ENCODE data around the gene COLEC12.
A peak's percentile ranks its signal among the peaks of the same experiment; 100 is the strongest.

COLEC12 gene

GRCh38 chr18:500632-501405 lies at the start of gene COLEC12:
Gene COLEC12 (minus strand): TSS chr18:500701. CDS start chr18:500514, 187 bp downstream.
- Histone ChIP-seq H3K36me3 (ENCODE audit: insufficient read depth, low read length) (no peaks in the 10 kb centered on the region), H3K27ac (ENCODE audit: low read depth, low read length) (no peak within 1 kb of the TSS), H3K4me1 (ENCODE audit: insufficient read depth, low read length) (peaks cover 15% of the 10 kb centered on the region), H3K9ac (ENCODE audit: low read length) (peak within 1 kb of the TSS; percentile 49), H3K9me3 (ENCODE audit: low read length) (no peaks in the 10 kb centered on the region), H3K27me3 (ENCODE audit: control insufficient read depth in 1 of 2, insufficient read depth in 2 of 2, low read length in 2 of 2) (peaks cover 0 to 17% of the 10 kb centered on the region in 2 donors), H3K4me3 (ENCODE audit: low read depth in 1 of 2, low read length in 2 of 2) (peak within 1 kb of the TSS; percentile 38 to 82)

- H3K27ac ChIP-seq (ENCODE audit: low read depth, low read length): no peak overlapping the region
- H3K9ac ChIP-seq (ENCODE audit: low read length): no peak overlapping the region
- H3K4me3 ChIP-seq (ENCODE audit: low read depth in 1 of 2, low read length in 2 of 2): no peak overlapping the region
- no peaks in the 10 kb centered on the region for H3K36me3 ChIP-seq (ENCODE audit: insufficient read depth, low read length)
- H3K27me3 ChIP-seq (ENCODE audit: control insufficient read depth in 1 of 2, insufficient read depth in 2 of 2, low read length in 2 of 2): no peaks in the 10 kb centered on the region
- no peaks in the 10 kb centered on the region for H3K9me3 ChIP-seq (ENCODE audit: low read length)
- H3K4me1 ChIP-seq (ENCODE audit: insufficient read depth, low read length): no peaks in the 10 kb centered on the region
Measured at GRCh38 chr18:549967-550366, 49.5 kb upstream of the COLEC12 start.

- H3K4me3 ChIP-seq (ENCODE audit: low read depth in 1 of 2, low read length in 2 of 2): no peak overlapping the region
- no peak overlapping the region for H3K27ac ChIP-seq (ENCODE audit: low read depth, low read length)
- no peaks in the 10 kb centered on the region for H3K36me3 ChIP-seq (ENCODE audit: insufficient read depth, low read length)
- no peak overlapping the region for H3K9ac ChIP-seq (ENCODE audit: low read length)
- no peaks in the 10 kb centered on the region for H3K4me1 ChIP-seq (ENCODE audit: insufficient read depth, low read length)
- no peaks in the 10 kb centered on the region for H3K9me3 ChIP-seq (ENCODE audit: low read length)
- H3K27me3 ChIP-seq (ENCODE audit: control insufficient read depth in 1 of 2, insufficient read depth in 2 of 2, low read length in 2 of 2): no peaks in the 10 kb centered on the region
Measured at GRCh38 chr18:543447-544078, 43.1 kb upstream of the COLEC12 start.

- H3K9ac ChIP-seq (ENCODE audit: low read length): no peak overlapping the region
- no peaks in the 10 kb centered on the region for H3K36me3 ChIP-seq (ENCODE audit: insufficient read depth, low read length)
- H3K4me3 ChIP-seq (ENCODE audit: low read depth in 1 of 2, low read length in 2 of 2): no peak overlapping the region
- H3K27ac ChIP-seq (ENCODE audit: low read depth, low read length): no peak overlapping the region
- no peaks in the 10 kb centered on the region for H3K27me3 ChIP-seq (ENCODE audit: control insufficient read depth in 1 of 2, insufficient read depth in 2 of 2, low read length in 2 of 2)
- no peaks in the 10 kb centered on the region for H3K4me1 ChIP-seq (ENCODE audit: insufficient read depth, low read length)
- H3K9me3 ChIP-seq (ENCODE audit: low read length): no peaks in the 10 kb centered on the region
Measured at GRCh38 chr18:533995-534601, 33.6 kb upstream of the COLEC12 start.

- Histone ChIP-seq H3K27ac (ENCODE audit: low read depth, low read length) (no peak overlapping the region), H3K36me3 (ENCODE audit: insufficient read depth, low read length) (no peaks in the 10 kb centered on the region), H3K4me1 (ENCODE audit: insufficient read depth, low read length) (no peaks in the 10 kb centered on the region), H3K27me3 (ENCODE audit: control insufficient read depth in 1 of 2, insufficient read depth in 2 of 2, low read length in 2 of 2) (no peaks in the 10 kb centered on the region), H3K9me3 (ENCODE audit: low read length) (no peaks in the 10 kb centered on the region), H3K4me3 (ENCODE audit: low read depth in 1 of 2, low read length in 2 of 2) (no peak overlapping the region), H3K9ac (ENCODE audit: low read length) (no peak overlapping the region)
Measured at GRCh38 chr18:532632-533031, 32.1 kb upstream of the COLEC12 start.

GRCh38 chr18:532018-532417 lies 31.5 kb upstream of the COLEC12 start:
- H3K9me3 ChIP-seq (ENCODE audit: low read length): no peaks in the 10 kb centered on the region
- H3K9ac ChIP-seq (ENCODE audit: low read length): no peak overlapping the region
- no peaks in the 10 kb centered on the region for H3K27me3 ChIP-seq (ENCODE audit: control insufficient read depth in 1 of 2, insufficient read depth in 2 of 2, low read length in 2 of 2)
- H3K4me3 ChIP-seq (ENCODE audit: low read depth in 1 of 2, low read length in 2 of 2): no peak overlapping the region
- H3K36me3 ChIP-seq (ENCODE audit: insufficient read depth, low read length): no peaks in the 10 kb centered on the region
- H3K4me1 ChIP-seq (ENCODE audit: insufficient read depth, low read length): no peaks in the 10 kb centered on the region
- H3K27ac ChIP-seq (ENCODE audit: low read depth, low read length): no peak overlapping the region

- H3K36me3 ChIP-seq (ENCODE audit: insufficient read depth, low read length): no peaks in the 10 kb centered on the region
- no peak overlapping the region for H3K9ac ChIP-seq (ENCODE audit: low read length)
- no peaks in the 10 kb centered on the region for H3K9me3 ChIP-seq (ENCODE audit: low read length)
- no peak overlapping the region for H3K27ac ChIP-seq (ENCODE audit: low read depth, low read length)
- no peaks in the 10 kb centered on the region for H3K27me3 ChIP-seq (ENCODE audit: control insufficient read depth in 1 of 2, insufficient read depth in 2 of 2, low read length in 2 of 2)
- H3K4me1 ChIP-seq (ENCODE audit: insufficient read depth, low read length): peaks cover 15% of the 10 kb centered on the region
- no peak overlapping the region for H3K4me3 ChIP-seq (ENCODE audit: low read depth in 1 of 2, low read length in 2 of 2)
Measured at GRCh38 chr18:527146-527545, 26.6 kb upstream of the COLEC12 start.

GRCh38 chr18:526681-527080 lies 26.2 kb upstream of the COLEC12 start:
- H3K9ac ChIP-seq (ENCODE audit: low read length): no peak overlapping the region
- H3K36me3 ChIP-seq (ENCODE audit: insufficient read depth, low read length): no peaks in the 10 kb centered on the region
- peaks cover 15% of the 10 kb centered on the region for H3K4me1 ChIP-seq (ENCODE audit: insufficient read depth, low read length)
- H3K9me3 ChIP-seq (ENCODE audit: low read length): no peaks in the 10 kb centered on the region
- H3K27me3 ChIP-seq (ENCODE audit: control insufficient read depth in 1 of 2, insufficient read depth in 2 of 2, low read length in 2 of 2): no peaks in the 10 kb centered on the region
- no peak overlapping the region for H3K27ac ChIP-seq (ENCODE audit: low read depth, low read length)
- no peak overlapping the region for H3K4me3 ChIP-seq (ENCODE audit: low read depth in 1 of 2, low read length in 2 of 2)

- Histone ChIP-seq H3K4me3 (ENCODE audit: low read depth in 1 of 2, low read length in 2 of 2) (no peak overlapping the region), H3K9me3 (ENCODE audit: low read length) (no peaks in the 10 kb centered on the region), H3K9ac (ENCODE audit: low read length) (no peak overlapping the region), H3K27ac (ENCODE audit: low read depth, low read length) (no peak overlapping the region), H3K4me1 (ENCODE audit: insufficient read depth, low read length) (peaks cover 15% of the 10 kb centered on the region), H3K27me3 (ENCODE audit: control insufficient read depth in 1 of 2, insufficient read depth in 2 of 2, low read length in 2 of 2) (no peaks in the 10 kb centered on the region), H3K36me3 (ENCODE audit: insufficient read depth, low read length) (no peaks in the 10 kb centered on the region)
Measured at GRCh38 chr18:525036-525797, 24.7 kb upstream of the COLEC12 start.

- H3K36me3 ChIP-seq (ENCODE audit: insufficient read depth, low read length): no peaks in the 10 kb centered on the region
- H3K4me3 ChIP-seq (ENCODE audit: low read depth in 1 of 2, low read length in 2 of 2): no peak overlapping the region
- H3K9ac ChIP-seq (ENCODE audit: low read length): no peak overlapping the region
- no peaks in the 10 kb centered on the region for H3K27me3 ChIP-seq (ENCODE audit: control insufficient read depth in 1 of 2, insufficient read depth in 2 of 2, low read length in 2 of 2)
- H3K27ac ChIP-seq (ENCODE audit: low read depth, low read length): no peak overlapping the region
- no peaks in the 10 kb centered on the region for H3K9me3 ChIP-seq (ENCODE audit: low read length)
- H3K4me1 ChIP-seq (ENCODE audit: insufficient read depth, low read length): peaks cover 16% of the 10 kb centered on the region
Measured at GRCh38 chr18:524466-524865, 24.0 kb upstream of the COLEC12 start.

- no peak overlapping the region for H3K4me3 ChIP-seq (ENCODE audit: low read depth in 1 of 2, low read length in 2 of 2)
- H3K36me3 ChIP-seq (ENCODE audit: insufficient read depth, low read length): no peaks in the 10 kb centered on the region
- no peaks in the 10 kb centered on the region for H3K9me3 ChIP-seq (ENCODE audit: low read length)
- H3K27me3 ChIP-seq (ENCODE audit: control insufficient read depth in 1 of 2, insufficient read depth in 2 of 2, low read length in 2 of 2): no peaks in the 10 kb centered on the region
- H3K4me1 ChIP-seq (ENCODE audit: insufficient read depth, low read length): peaks cover 25% of the 10 kb centered on the region
- H3K27ac ChIP-seq (ENCODE audit: low read depth, low read length): no peak overlapping the region
- H3K9ac ChIP-seq (ENCODE audit: low read length): no peak overlapping the region
Measured at GRCh38 chr18:523561-523960, 23.1 kb upstream of the COLEC12 start.

Measured in muscle layer of colon (tissue), 2 donors.